ENCODE measurements around the gene SIX4. TPM values are rescaled to one million over a fixed set of nuclear protein-coding genes. Genes with fewer than 3 reads are reported as not detected.
A peak's percentile ranks its signal among the peaks of the same experiment; 100 is the strongest.

Gene SIX4
- polyA plus RNA-seq, 3 donors = not detected

GRCh38 chr14:60758885-60759284 lies 34.7 kb upstream of the SIX4 start:
- TF ChIP-seq CTCF (IDR thresholded peaks at IDR 0.05) = no peak
- Histone ChIP-seq H3K27ac (ENCODE audit: low read depth in 1 of 2, low read length in 2 of 2) (no peak overlapping the region), H4K20me1 (ENCODE audit: insufficient read depth, low read length) (no peaks in the 10 kb centered on the region), H3K36me3 (replicated peaks in 1 of 2; ENCODE audit: control insufficient read depth in 1 of 2, insufficient read depth in 2 of 2, low read length in 2 of 2) (no peaks in the 10 kb centered on the region), H3K4me2 (replicated peaks; ENCODE audit: extremely low read depth, low read length, poor library complexity, severe bottlenecking) (no peak overlapping the region), H3K9me3 (replicated peaks in 1 of 2; ENCODE audit: control insufficient read depth in 1 of 2, insufficient read depth in 1 of 2, low read length in 2 of 2) (no peaks in the 10 kb centered on the region), H3K79me2 (ENCODE audit: insufficient read depth, low read length) (peaks cover 5% of the 10 kb centered on the region), H3K4me3 (replicated peaks in 1 of 3; ENCODE audit: low read depth in 2 of 3, low read length in 3 of 3) (no peak overlapping the region), H3K9ac (ENCODE audit: insufficient read depth, low read length, poor library complexity, severe bottlenecking) (no peak overlapping the region), H2AFZ (ENCODE audit: insufficient read depth, low read depth, low read length, poor library complexity, severe bottlenecking) (no peak overlapping the region), H3K27me3 (ENCODE audit: control insufficient read depth in 2 of 2, insufficient read depth in 2 of 2, low read length in 2 of 2) (no peaks in the 10 kb centered on the region), H3K4me1 (ENCODE audit: control insufficient read depth in 1 of 2, insufficient read depth in 2 of 2, low read length in 2 of 2) (peaks cover 22 to 31% of the 10 kb centered on the region in 2 donors)
- no peak for DNase-seq
- Mint-ChIP-seq H3K4me1 (peaks cover 41% of the 10 kb centered on the region), H3K27me3 (ENCODE audit: low read depth in 3 of 3) (peaks cover 2 to 7% (median 3%) of the 10 kb centered on the region in 3 donors), H3K4me3 (peak overlapping the region in 1 of 2 donors; percentile 47), H3K9me3 (no peaks in the 10 kb centered on the region), H3K27ac (peak overlapping the region in 1 of 7 donors; percentile 23), H3K36me3 (peaks cover 0 to 4% of the 10 kb centered on the region in 2 donors)
- WGBS (ENCODE audit: insufficient coverage) = no CpG with 5 or more reads among the region's 2 CpGs
- intact Hi-C loops (cut with micrococcal nuclease) = no loop called here

- Histone ChIP-seq H3K27me3 (ENCODE audit: control insufficient read depth in 2 of 2, insufficient read depth in 2 of 2, low read length in 2 of 2) (no peaks in the 10 kb centered on the region), H2AFZ (ENCODE audit: insufficient read depth, low read depth, low read length, poor library complexity, severe bottlenecking) (no peak overlapping the region), H3K27ac (ENCODE audit: low read depth in 1 of 2, low read length in 2 of 2) (no peak overlapping the region), H3K79me2 (ENCODE audit: insufficient read depth, low read length) (peaks cover 5% of the 10 kb centered on the region), H4K20me1 (ENCODE audit: insufficient read depth, low read length) (peaks cover 3% of the 10 kb centered on the region), H3K4me3 (replicated peaks in 1 of 3; ENCODE audit: low read depth in 2 of 3, low read length in 3 of 3) (no peak overlapping the region), H3K9me3 (replicated peaks in 1 of 2; ENCODE audit: control insufficient read depth in 1 of 2, insufficient read depth in 1 of 2, low read length in 2 of 2) (no peaks in the 10 kb centered on the region), H3K9ac (ENCODE audit: insufficient read depth, low read length, poor library complexity, severe bottlenecking) (no peak overlapping the region), H3K4me1 (ENCODE audit: control insufficient read depth in 1 of 2, insufficient read depth in 2 of 2, low read length in 2 of 2) (peaks cover 32 to 44% of the 10 kb centered on the region in 2 donors), H3K36me3 (replicated peaks in 1 of 2; ENCODE audit: control insufficient read depth in 1 of 2, insufficient read depth in 2 of 2, low read length in 2 of 2) (no peaks in the 10 kb centered on the region), H3K4me2 (replicated peaks; ENCODE audit: extremely low read depth, low read length, poor library complexity, severe bottlenecking) (no peak overlapping the region)
- Mint-ChIP-seq H3K27me3 (ENCODE audit: low read depth in 3 of 3) (peaks cover 2 to 7% (median 3%) of the 10 kb centered on the region in 3 donors), H3K4me1 (peaks cover 52% of the 10 kb centered on the region), H3K36me3 (peaks cover 0 to 4% of the 10 kb centered on the region in 2 donors), H3K9me3 (no peaks in the 10 kb centered on the region), H3K4me3 (no peak overlapping the region), H3K27ac (peak overlapping the region in 1 of 7 donors; percentile 5)
- no peak for TF ChIP-seq CTCF (IDR thresholded peaks at IDR 0.05)
- WGBS (ENCODE audit: insufficient coverage) = no CpG with 5 or more reads among the region's 1 CpG
- intact Hi-C loops (cut with micrococcal nuclease) = no loop called here
- peak in 2 of 3 donors; percentile 3 to 19 for DNase-seq
Observed at GRCh38 chr14:60757567-60758002, 33.4 kb upstream of the SIX4 start.

All from CD14-positive monocyte (primary cell).